H54 (cell line): Measurements from ENCODE around the gene NBL1.
A peak's percentile ranks its signal among the peaks of the same experiment; 100 is the strongest.

Experiments
- DNase-seq: peaks from one replicate; pipeline ENCODE4 v3.0.0; 2011; ENCODE audit warnings: low spot score, mixed read lengths; ENCODE audit not compliant: insufficient read length
- FAIRE-seq: peaks from 3 replicates; lab custom pipeline; 2011; peaks lifted over from hg19 to GRCh38; lab: Jason Lieb, UNC
- POLR2A ChIP-seq: IDR thresholded peaks from 2 replicates; pipeline ENCODE4 v1.6.1; 2011; ENCODE audit warnings: low read depth, mild to moderate bottlenecking, low read length

NBL1 gene

GRCh38 chr1:19680644-19681043 lies 36.5 kb downstream of the NBL1 start:
- FAIRE-seq (no peak), DNase-seq (no peak)
- TF ChIP-seq POLR2A = no peak

- TF ChIP-seq POLR2A = no peak
- FAIRE-seq (peak; percentile 82), DNase-seq (peak; percentile 59)
These were observed 38.1 kb downstream of the NBL1 start for GRCh38 chr1:19682257-19682656.

GRCh38 chr1:19682901-19683300 lies 38.8 kb downstream of the NBL1 start:
- DNase-seq (no peak), FAIRE-seq (no peak)
- no peak for TF ChIP-seq POLR2A

DNA sequence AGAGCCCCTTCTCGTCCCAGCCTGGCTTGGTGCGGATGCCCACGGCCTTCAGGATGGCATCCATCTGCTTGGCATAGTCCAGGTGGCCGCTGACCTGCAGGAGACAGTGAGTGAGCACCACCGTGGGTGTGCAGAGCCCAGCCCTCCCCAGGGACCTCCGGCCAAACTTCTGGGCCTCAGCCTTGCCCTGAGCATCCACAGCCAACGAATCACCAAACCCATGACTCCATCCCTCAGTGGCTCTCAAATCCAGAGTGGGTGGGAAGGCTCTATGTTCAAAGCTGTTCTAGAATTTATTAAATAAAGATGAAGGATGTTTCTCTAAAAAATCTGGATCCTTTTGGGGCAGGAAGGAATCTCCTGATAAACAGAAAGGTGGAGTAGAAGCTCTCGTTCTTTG lies 39.2 kb downstream of the NBL1 start:
- no peak for TF ChIP-seq POLR2A
- FAIRE-seq (no peak), DNase-seq (no peak)

DNA sequence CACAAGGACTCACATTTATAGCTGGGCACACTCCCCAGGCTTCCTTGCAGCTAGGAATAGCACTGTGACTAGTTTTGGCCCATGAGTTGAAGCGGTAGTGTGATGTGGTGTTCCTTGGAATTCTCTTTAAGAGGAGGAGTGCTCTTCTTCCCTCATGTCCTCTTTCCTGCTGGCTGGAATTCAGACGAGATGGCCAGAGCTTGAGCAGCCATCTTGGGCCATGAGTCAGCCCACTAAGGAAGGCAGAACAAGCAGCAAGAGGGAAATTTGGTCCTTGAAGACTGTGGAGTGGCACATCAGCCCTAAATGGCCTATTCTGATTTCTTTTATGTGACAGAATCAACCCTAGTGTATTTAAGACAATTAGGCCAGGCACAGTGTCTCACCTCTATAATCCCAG lies 40.6 kb downstream of the NBL1 start:
- no peak for FAIRE-seq
- no peak for DNase-seq
- no peak for TF ChIP-seq POLR2A

DNA sequence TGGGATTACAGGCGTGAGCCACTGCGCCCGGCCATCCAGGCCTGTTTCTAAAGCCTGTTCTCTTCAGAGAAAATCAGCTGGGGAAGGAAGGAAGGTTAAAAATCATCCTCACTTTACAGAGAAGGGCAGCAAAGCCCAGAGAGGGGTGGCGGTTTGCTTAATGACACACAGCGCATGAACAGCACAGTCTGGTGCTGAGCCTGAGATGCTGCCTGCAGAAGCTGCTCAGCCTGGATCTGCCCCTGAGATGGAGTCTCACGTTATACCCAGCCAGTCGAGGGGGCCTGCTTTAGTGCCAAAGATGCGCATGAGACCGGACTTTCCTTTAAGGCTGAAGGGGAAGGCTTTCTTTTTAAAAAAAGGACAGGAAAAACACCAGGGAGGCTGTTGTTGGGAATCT lies 41.9 kb downstream of the NBL1 start:
- no peak for TF ChIP-seq POLR2A
- no peak for DNase-seq
- FAIRE-seq = no peak

DNA sequence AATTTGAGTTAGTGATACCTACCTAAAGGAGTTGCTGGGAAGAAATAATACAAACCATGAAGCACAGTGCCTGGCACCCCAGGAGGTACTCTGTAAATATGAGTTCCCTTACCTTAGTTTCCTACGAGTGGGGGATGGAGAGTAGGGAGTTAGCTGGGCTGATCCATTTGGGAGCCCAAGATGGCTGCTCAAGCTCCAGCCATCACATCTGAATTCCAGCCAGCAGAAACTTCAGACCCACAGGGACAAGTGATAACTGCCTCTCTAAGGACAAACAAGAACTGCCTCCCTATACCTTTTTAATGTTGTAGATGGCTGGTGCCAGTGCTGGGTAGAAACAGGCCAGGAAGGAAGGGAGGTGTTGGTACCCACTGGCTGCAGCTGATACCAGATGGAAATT lies 43.3 kb downstream of the NBL1 start:
- no peak for FAIRE-seq
- TF ChIP-seq POLR2A = no peak
- no peak for DNase-seq

DNA sequence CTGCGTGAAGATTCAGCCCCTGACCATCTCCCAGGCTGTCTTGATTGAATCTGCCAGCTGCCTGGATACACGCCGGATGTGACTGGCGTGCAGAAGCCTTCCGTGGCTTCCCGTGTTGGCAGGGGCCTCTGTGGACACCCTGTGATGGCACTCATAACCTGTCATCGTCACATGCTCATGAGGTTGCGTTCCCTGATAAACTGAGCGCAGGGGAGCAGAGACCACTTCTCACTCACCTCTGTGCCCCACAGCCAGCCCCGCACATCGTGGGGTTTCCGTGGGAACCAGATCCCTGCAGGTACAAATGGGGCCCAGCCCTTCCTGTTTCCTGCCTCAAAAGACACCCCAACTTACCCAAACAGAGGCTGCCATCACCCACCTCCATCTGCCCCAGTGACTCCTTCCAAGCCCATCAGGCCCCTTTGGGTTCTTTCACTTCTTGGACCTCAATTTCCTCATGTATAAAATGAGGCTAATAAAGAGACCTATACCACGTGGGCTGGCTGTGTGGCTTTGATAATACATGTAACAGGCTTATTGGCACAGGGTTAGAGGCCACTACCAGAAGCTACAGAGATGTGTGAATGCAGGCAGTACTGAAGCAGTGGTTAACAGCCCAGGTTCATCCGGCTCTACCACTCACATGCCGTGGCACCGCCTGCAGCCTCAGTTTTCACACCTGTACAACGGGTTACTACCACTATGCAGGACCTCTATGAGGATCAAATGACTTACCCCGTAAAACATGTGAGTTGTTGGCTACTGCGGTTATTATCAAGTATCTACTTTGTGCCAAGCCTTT lies 44.1 kb downstream of the NBL1 start:
- TF ChIP-seq POLR2A = no peak
- DNase-seq (no peak), FAIRE-seq (no peak)

GRCh38 chr1:19689085-19689757 lies 45.1 kb downstream of the NBL1 start:
- FAIRE-seq = no peak
- TF ChIP-seq POLR2A = no peak
- no peak for DNase-seq

DNA sequence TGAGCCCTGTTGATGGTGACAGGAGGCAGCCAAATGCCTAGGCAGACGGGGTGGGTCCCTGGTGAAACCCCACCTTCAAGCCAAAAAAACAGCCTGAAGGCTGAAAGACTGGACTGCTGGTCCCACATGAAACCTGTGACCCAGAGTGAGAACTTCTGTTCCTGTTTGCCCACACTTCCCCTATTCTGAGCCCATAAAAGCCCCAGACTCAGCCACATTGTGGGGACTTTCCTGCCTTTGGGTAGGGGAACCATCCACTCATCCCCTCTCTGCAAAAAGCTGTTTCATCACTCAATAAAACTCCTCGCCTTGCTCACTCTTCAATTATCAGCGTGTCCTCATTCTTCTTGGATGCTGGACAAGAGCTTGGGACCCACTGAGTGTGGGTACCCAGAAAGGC lies 45.7 kb downstream of the NBL1 start:
- FAIRE-seq = no peak
- no peak for DNase-seq
- no peak for TF ChIP-seq POLR2A

DNA sequence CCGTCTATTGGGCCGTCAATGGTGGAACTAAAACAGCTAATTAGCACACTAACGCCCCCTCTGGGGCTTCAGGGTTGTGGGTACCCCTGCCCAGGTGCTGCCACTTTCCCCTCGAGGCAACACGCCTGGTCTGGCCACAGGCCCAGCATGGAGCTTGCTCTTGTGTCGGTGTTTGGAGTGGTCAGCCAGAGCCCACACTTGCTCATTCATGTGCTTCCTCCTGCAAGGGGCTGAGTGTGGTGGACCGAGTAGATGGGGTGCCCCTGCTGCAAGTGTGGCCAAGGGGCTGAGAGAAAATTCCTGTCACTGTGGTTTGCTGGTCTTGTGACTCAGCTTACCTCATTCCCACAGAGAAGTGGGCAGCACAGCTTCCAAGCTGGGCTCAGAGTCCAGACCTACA lies 46.2 kb downstream of the NBL1 start:
- no peak for DNase-seq
- FAIRE-seq = no peak
- no peak for TF ChIP-seq POLR2A

- no peak for TF ChIP-seq POLR2A
- no peak for FAIRE-seq
- no peak for DNase-seq
These were observed 50.2 kb downstream of the NBL1 start for GRCh38 chr1:19694298-19694697.

- DNase-seq = no peak
- TF ChIP-seq POLR2A = no peak
- no peak for FAIRE-seq
These were observed 51.7 kb downstream of the NBL1 start for GRCh38 chr1:19695772-19696171.

DNA sequence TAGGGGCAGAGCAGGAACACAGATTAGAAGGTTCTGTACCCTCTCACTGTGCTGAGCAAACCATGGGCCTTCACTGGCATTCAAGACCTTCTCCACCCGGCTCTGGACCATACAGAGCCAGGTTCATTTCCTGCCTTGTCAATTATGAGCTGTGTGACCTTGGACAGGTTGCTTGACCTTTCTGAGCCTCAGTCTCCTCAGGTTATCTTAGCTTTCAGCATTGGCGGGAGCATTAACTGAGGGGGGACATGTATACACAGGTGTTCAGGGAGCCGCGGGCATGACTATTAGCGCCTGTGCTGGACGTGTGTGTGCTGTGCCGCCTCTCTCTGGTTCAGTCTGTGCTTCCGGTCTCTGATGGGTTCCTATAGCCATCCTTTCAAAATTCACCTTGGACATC lies 52.7 kb downstream of the NBL1 start:
- TF ChIP-seq POLR2A = no peak
- DNase-seq (no peak), FAIRE-seq (no peak)

- FAIRE-seq (no peak), DNase-seq (no peak)
- TF ChIP-seq POLR2A = no peak
These were observed 54.1 kb downstream of the NBL1 start for GRCh38 chr1:19698181-19698580.
